ENCODE measurements around the gene ORM2.

The ORM2 gene

DNA sequence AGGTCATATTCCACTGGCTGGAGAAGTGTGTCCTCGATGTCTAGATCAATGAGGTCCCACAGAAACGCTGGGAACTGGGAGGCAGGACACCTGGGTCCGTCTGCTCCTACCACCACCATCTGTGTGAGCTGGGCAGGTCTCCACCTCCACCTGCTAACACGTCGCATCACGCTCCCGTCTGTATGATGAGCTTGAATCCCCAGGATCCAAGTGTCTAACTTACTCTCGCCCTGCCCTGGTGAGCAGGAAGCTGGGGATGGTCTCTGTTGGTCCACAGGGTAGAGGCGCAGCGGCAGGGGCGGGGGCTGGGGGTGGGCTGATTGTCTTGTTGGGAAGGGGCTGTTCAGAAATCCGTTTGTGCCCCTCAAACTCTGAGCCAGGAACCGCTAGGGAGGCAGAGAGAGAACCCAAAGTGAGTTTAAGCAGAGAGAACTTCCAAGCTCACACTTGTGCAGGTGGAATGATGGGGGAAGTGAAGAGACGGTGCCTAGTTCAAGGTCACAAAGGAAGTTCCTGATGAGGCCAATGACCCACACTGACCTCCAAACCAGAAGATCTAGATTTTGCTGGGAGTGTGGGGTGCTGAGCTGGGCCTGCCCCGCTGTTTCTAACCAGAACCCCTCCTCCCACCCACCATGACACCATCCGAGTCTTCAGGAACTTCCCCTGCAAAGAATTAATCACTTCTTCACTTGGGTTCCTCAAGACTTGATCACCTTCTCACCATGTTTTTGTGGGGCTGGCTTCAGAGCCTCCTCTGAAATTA, 21.1 kb downstream of the ORM2 start:
- DNase-seq, result no peak

DNA sequence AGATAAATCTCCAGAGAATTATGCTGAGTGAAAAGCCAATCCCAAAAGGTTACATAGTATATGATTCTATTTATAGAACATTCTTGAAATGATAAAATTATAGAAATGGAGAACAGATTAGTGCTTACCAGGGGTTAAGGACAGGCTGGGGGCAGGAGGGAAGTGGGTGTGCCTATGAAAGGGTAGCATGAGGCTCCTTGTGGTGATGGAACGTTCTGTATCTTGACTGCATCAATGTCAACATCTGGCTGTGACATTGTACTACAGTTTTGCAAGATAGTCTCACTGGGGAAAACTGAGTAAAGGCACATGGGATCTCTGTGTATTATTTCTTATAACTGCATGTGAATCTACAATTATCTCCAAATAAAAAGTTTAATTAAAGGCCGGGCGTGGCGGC, 22.3 kb downstream of the ORM2 start:
- no peak for DNase-seq

DNA sequence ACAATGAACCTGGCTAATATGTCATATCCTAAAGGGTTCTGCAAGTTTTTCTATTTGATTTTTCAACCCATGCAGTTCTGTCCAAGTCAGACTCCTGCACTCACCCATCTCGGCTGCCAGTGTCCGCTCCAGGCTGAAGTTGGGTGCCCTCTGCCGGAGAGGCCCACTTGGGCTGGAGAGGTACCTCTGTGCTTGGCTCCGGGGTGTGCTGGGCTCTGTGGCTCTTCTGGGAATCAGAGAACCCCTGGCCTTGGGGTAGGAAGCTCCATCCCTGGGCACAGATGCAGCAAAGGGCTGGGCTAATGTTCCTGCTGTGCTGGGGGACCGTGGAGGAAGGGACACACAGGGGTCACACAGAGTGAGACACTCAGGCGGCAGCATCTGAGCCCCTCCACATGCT, 26.2 kb downstream of the ORM2 start:
- DNase-seq, result no peak

DNA sequence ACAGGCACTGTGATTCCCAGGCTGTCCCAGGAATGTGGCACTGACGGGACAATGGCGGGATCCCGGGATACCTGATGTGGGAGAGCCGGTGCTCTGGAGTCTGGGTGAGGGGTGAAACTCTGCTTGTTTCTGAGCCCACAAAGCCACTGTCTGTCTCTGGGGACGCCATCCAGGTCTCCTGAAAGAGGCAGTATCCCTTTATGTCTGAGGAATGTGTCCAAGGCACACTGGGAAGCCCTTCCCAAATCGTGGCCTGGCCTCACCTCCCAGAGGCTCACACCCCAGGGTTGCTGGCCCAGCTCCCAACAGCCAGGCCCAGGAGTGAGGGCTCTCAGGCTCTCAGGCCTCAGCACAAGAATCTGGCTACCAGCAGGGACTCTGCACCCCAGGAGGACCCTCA, 27.1 kb downstream of the ORM2 start:
- DNase-seq, result no peak

DNA sequence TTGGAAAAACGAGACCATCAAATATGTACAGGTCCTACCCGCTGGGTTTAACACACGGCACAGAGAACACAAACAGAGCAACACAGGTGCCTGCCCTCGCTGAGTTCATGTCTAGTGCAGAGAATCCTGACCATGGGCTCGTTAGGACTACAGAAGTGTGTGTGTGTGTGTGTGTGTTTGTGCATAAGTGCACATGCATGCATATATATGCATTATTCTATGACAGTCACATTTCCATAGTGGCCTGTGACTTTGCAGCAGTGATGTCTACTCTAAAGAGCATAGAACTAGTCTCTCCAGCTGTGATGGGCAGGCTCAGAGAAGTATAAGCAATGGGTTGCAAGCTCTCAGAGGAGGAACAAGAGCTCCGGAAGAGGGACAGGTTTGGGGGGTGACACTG, 27.7 kb downstream of the ORM2 start:
- DNase-seq, result no peak

DNA sequence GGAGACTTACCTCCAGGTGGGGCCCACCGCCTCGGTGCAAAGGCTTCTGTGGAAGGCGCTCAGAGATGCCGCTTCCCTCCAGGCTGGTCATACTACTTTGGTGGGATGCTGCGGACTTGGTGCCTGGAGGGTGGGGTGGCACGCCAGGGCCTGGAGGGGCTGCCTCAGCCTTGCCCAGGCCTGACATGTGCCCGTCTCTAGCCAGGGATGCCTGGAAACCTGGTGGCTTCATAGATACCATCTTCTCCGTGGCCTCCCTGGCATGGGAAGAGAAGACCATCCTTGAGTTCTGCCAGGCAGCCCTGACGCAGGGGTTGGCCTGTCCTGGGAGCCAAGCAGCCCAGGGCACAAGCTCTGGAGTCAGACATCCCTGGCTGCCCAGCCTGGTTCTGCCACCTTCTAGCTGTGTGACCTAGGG, 28.3 kb downstream of the ORM2 start:
- no peak for DNase-seq

DNA sequence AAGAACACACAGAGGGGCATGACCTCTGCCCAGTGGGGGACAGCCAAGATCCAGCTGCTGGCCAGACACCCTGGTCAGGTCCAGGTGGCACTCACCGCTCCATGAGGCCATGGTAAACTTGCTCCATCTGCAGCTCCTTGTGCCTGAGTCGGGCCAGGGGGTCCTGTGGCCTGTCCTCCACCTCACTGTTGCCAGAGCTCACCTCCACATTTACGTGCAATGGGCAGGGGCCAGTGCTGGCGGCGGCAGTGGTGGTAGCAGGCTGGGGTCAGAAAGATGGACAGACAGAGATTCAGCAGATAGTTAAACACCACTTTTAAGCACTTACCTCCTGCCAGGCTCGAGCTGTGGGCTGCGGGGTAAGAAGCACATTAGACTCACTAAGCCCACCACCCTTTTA, 30.1 kb downstream of the ORM2 start:
- no peak for DNase-seq

DNA sequence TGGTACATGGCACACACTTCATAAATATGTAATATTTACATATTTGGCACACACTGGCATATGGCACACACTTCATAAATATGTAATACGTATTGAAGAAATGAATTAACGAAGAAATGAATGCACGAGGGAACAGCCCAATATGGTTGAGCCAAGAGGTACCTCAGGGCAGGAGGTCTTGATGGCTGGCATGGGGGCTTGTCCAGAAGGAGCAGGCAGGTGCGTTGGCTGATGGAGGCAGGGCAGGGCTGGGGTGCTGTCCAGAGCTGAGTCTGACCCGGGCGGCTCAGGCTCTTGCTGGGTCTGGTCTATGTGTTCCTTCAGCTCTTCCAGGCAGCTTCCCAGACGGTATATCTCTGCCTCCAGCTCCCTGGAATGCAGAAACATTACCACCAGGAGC, 31.9 kb downstream of the ORM2 start:
- no peak for DNase-seq

DNA sequence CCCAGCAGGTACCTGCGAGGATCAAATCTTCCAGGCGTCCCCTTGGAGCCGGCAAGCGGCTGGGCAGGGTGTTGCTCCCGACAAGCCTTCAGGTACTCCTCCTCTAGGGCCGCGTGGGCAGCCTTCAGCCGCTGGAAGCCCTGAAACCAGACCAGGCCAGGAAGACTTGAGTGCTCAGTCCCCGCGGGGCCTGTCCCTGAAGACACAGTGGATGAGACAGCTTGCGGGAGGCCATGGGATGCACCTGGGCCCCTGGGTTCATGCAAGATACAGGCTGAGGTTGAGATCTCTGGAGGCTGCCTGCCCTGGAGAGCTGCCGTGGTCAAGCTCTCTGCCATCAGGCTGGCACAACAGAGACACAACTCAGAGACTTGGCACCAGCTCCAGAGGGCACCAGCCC, 32.7 kb downstream of the ORM2 start:
- no peak for DNase-seq

DNA sequence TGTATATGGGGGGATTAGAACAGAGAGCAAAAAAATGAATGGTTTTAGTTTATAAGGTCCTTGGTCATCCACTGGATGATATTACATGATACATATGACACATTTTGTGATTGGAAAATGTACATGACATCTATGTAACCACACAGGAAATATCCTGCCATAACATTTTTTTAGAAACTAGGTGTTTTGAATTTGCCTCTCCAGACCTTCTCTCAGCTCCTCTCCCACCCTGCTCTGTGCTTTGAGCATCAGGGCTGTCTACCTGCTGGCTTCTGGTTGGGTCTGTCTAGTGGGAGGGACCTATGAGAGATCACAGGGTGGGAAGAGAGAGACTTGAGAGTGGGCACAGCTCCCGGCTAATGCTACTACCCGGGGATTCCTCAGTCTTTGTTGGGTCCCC, 33.8 kb downstream of the ORM2 start:
- DNase-seq, result no peak

DNA sequence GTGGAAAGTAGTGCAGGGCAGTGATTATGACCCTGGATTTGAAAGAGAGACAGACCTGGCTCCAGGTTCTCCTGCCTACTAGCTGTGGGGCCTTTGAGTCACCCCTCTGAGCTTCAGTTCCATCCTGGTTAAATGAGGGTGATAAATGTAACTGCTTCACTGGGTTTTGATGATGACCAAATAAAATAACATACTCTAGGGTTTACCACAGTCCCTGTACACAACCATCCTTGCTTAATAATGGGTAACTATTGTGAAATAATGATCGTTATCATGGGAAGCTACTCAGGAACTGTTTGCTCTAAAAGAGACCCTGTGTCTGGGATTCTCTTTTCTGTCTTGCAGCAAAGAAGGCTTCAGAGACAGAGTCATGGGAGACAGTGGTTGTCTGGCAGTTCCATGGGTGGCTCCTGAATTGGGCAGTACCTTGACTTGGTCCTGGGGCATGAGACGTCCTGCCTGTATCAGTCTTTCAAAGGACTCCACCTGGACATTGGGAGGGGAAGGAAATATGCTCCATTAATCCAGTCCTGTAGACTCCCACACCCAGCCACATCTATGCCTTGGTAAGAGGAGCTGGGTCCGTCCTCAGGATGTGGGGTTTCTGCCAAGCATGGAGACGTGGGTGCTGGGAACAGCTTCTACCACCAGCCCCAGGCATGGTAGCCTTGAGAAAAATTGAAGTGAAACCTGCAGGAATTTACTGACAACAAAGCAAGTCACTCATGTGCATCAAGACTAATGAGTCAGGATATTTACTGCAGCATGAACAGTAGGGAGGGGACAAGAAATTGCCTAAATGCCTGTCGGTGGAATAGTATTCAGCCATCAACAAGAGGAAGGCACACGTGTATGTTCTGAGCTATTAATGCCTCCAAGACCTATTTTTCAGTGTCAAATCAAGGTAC, 34.7 kb downstream of the ORM2 start:
- no peak for DNase-seq

DNA sequence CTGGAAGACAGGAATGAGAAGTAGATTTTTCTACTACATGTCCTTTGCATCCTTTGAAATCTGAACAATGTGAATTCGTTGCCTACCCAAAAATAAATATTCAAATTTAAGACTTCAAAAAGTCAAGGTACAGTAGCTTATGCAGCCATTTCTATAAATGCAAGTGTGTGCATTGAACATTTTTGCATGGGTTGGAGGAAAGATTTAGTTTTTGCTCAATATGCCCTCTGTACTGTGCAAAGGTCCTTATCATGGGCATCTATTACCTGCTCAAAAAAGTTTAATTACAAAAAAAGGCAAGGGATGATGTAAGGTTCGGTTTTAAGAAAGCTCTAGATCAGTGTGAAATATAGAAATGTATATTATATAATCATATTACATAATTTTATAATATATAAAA, 35.5 kb downstream of the ORM2 start:
- no peak for DNase-seq

DNA sequence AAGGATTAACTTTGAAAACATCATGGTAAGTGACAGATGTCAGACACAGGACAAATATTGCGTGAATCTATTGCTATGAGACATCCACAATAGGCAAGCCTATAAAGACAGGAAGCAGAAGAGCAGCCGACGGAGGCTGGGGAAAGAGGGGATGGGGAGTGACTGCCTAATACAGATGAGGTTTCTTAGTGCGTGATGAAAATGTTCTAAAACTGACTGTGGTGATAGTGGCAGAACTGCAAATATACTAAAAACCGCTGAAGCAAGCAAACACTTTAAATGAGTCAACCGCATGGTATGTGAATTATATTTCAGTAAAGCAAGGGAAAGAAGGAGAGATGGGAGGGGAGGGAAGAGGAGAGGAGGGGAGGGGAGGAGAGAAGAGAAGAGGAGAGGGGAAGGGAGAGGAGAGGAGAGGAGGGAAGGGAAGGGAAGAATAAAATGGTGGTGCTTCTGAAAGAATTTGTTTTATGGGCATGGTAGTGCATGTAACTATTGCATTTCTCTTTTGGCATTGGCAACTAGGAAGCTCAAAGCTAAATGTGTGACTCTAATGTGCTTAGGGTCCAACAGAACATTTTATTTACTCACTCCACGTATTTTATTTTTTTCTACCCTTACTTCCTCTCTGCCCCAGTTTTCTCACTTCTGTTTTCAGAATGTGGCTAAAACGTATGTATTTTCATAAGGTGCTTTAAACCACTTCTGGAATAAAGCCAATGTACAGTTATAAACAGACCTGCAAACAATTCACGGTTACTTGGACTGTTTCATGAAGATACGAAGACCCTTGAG, 36.9 kb downstream of the ORM2 start:
- DNase-seq, result peak; percentile 44

DNA sequence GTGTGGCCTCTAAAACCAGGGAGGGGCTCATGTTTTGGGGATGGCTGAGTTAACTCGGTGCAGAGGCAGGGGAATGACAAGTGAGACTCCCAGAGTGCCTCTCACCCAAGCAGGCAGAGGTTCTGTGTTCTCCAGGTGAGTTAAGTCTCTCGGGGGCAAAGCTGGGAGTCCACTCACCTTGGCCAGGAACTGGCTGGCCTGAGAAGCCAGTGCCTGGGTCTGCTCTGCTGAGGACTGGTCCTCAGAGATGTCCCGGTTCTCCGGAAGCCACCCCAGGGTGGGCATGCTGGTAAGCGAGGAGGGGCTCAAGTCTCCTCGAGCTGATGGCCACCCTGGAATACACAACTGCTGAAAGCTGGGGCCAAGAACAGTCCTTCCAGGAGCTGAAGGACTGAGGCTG, 37.7 kb downstream of the ORM2 start:
- no peak for DNase-seq

DNA sequence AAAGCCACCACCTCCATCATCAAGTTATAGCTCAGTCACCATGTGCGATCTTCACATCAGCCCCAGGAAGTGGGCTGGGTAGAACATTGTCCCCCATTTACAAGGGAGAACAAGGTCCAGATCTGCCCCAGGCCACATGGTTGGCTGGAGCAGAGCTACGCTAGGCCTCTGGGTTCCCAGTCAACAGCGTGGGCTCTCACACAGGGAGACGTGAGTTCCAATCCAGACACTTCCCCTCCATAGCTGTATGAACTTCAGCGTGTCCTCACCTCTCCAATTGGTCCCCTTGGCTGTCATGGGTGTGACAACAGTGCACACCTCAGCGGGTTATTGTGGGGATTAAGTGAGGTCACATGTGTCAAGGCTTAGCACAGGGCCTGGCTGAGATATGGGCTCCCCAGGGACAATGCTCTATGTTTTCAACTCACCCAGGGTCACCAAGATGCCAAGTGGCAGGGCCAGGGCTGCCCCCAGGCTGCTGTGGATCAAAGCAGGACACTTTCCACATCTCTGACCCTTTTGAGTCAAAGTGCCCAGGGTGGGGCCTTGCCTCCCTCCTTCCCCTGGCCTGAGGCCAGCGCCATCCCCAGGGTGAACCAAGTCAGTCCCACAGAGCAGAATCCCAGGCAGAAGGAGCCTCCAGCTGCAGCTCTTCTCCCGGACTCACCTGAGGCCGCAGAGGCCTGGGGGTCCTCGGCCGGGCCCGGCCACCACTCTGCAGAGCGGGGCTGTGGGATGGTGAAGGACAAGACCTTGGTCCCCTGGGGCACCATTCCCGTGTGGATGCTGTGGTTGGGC, 38.3 kb downstream of the ORM2 start:
- DNase-seq, result no peak

DNA sequence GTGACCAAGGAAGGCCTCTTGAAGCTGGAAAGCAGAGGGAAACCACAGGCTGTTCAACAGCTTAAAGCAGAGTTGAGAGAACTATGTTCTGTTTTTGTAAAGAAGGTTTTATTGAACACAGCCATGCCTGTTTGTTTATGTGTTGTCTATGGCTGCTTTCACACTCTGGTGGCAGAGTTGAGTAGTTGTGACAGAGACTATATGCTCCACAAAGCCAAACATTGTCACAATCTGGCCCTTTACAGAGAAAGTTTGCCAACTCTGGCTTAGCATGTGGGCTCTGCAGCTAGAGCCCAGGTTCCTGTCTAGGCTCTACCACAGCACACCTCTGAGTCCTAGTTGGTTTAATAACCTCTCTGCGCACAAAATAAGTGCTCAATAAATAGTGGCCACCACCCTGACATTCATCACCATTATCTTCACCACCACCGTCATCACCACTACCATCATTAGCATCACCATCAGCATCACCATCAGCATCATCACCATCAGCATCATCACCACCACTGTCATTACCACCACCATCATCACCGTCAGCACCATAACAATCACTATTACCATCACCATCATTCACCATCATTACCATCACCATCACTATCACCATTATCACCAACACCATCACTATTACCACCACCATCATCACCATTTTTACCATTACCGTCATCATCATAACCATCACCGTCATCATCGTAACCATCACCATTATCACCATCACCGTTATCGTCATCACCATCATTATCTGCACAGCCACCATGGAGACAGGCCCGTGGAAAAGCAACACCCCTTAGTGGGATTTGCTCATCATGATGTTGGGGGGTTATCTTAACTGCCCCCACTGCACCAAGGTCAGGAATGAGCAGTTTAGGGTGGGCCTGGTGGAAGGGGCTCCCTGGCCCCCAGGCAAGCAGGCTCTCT, 39.8 kb downstream of the ORM2 start:
- no peak for DNase-seq

DNA sequence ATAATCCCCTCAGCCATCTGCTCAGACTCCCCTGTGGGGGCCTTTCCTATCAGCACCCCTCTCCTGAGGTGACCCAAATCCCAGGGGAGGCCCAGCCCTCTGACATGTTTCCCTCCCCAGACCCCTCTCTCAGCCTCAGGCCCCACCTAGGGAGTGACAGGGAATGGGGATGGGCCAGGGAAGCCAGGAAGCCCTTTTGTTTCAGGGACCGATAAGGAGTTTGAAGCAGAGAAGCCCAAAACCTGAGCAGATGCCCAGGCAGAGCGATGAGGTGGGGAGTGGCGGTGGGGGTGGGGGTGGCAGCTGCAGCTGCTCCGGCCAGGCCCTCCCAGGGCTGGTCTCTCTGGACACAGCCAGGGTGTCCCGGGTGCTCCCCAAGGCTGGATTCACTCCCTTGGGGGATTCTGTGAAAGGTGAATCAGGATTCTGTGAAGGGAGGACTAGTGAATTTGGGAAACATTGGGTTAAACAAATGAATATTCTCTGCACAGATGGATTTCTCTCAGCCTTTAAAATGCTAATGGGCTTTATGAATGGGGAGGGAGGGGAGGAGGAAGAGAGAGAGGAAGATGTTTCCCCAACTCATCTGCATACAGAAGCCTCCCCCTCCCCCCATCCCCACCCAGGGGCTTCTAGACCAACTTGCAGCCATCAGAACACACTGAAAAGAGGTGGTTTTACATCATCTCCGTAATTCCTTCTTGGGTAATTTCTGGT, 40.7 kb downstream of the ORM2 start:
- DNase-seq, result no peak

DNA sequence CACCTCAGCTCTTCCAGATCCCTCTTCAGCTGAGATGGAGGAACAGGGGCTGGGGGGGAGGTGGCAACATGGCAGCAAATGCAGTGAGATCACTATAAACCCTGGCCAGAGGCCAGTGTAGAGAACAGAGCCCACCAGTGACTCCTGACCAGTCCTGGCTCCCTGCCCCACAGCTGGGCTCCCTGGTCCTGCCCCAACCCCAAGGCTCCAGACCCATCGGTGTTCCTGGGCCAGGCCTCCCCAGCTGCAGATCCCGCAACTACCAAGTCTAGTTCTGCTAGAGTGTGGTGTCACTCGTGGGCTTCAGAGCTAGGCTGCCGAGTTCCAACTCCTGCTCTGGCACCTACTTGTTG, 41.3 kb downstream of the ORM2 start:
- DNase-seq, result no peak

DNA sequence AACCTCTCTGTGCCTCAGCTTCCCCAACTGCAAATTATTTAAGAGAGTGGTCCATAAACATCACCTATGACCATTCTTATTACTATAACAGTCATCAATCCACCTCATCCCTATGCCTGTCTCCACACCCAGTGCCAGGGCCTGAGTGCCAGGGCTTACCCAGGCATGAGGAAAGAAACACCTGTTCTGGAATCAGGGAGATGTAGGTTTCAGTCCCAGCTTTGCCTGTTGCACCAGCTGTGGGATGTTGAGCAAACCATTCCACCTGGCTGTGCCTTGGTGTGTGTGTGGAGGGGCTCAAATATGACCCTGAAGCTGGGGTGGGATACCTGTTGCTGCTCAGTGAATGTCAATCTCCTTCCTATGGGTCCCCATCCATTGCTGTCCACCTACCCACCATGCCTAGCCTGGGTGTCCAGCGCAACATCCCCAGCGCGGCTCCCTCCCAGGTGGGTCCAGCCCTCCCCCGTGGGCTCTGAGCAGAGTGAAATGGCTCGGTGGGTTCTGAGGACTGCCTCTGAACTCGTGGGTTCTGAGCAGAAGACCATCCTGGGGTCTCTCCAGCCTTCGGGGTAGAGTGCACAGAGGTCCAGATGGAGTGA, 41.8 kb downstream of the ORM2 start:
- DNase-seq, result no peak
